NCI-H2029 (cell line): Measurements from ENCODE around the gene RUNX2.

ENCODE experiments used
- DNase-seq: peaks from one replicate; lab custom pipeline; 2025; lab: John Stamatoyannopoulos, UW

RUNX2 gene

DNA sequence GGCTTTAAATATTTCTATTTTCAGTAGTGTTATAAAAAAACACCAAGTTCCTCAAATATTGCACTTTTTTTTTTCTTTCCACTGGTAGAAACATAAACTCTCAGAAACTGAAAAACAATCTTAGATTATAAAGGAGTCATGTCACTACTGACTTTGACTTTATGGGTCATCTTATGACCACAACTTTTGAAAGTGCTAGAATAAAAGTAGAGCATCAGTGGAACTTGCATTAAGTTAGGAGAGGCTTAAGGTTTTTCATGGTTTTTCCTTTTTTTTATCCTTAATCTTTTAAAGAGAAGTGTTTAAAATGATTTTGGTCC is 106.2 kb downstream of the RUNX2 start:
- no peak for DNase-seq

DNA sequence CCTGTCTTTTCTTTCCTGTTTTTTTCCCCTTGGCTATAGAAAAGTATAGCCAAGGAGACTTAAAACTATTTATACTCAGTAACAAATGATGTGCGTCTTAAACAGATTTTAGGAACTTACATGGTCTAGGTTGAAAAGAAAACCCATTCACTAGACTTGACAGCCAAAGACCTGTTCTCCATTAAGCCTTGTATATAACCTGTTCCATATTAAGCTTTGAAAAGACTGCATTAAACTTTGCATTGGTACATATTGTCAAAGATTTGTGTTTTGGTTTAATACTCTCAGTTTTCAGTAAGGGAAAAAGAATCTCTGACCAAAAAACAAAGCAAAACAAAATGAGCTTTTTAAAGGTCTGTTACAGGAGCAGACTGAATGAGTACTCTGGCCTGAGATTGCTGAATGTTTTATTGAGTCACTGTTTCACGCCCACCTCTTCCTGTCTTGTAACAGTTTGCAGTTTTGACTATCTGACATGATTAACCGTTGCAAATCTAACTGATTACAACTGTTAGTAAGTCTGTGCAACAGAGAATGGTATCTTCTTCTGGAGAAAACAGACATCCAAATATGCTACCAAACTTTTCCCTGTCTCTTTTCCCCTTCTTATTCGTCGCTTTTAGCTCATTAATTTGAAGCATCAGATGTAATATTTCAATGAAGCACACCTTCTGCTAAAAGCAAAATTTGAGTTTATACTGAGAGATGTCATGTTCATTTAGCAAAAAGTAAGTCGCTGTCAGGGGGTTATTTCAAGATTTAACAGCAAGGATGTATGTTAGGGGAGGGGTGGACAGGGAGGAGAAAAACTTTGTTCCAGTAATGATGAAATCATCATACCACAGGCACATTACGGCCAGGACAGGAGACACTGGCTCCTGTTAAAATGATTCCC is 108.7 kb downstream of the RUNX2 start:
- DNase-seq, result no peak

DNA sequence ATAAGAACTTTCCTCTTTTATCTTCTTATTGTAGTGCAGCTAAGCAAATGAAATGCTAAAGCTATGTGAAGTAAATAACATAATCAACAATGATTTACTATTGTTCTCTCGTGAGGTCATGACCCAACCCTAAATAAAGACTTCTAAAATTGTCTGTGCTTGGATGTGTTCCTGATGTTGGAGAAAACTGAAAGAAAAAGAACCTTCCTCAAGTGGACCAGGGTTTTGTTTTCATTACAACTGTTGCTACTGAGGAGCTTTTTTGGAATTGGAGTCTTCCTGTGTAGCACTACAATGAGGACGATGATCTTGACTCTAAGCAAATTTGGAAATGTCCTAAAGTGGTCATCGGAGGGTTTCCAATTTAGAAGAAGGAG is 109.3 kb downstream of the RUNX2 start:
- DNase-seq, result no peak

DNA sequence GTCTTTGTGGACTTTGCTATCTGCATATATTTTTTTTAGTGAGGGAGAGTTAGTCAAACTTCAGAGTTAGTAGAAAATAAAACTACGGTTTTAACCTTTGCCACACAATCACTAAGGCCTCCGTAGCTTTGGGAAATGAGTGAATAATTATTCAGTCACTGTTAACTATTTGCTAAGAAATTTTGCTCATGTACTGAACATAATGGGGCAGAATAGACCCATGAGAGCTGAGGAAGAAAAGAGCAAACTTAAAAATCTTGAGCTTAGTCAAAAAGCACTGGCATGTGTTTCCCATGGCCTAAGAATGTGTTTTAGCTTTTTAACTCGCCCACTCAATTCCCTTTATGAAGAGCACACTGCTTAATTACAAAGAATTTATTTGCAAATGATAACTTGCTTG is 110.0 kb downstream of the RUNX2 start:
- DNase-seq, result no peak

DNA sequence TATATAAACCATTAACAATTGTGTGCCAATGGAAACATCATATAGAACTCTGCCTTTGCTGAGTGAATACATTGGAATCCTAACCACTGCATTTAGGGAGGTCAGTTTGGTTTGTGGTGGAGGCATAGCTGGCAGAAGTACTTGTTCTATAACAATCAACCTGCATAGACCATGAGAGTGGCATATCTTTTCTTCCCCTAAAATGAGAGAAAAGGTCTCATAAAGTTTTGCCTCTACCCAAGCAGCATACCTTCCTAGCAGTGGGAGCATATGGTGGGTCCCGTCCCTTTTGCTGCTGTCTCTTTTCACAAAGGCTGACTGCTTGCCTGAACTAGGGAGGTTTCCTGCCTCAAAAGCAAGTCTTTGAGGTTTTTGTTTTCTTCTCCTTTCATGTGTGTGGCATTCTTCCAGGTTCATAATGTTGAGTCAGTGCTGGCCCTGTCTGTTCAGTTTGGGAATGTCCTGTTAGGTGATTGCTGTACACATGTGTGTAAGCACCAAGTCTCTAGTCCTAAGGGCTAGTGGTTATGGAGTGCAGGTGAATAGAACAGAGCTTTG is 110.8 kb downstream of the RUNX2 start:
- no peak for DNase-seq

DNA sequence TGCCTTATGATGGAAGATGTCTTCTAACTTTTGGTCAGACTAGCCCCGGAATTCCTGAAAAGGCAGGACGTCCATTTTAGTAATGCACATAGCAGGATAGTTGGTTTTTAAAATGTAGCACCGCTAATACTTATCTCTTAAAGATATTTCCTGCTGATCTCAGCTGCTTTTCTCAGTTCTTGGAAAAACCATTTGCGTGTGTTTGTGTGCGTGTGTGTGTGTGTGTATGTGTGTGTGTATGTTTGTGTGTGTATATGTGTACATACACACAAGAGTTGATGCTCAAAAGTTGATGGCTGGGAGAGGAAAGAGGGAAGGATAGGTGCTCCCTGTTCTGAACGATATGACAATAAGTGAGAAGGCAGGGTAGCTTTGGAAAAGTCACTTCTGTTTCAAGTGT is 111.3 kb downstream of the RUNX2 start:
- DNase-seq, result no peak

DNA sequence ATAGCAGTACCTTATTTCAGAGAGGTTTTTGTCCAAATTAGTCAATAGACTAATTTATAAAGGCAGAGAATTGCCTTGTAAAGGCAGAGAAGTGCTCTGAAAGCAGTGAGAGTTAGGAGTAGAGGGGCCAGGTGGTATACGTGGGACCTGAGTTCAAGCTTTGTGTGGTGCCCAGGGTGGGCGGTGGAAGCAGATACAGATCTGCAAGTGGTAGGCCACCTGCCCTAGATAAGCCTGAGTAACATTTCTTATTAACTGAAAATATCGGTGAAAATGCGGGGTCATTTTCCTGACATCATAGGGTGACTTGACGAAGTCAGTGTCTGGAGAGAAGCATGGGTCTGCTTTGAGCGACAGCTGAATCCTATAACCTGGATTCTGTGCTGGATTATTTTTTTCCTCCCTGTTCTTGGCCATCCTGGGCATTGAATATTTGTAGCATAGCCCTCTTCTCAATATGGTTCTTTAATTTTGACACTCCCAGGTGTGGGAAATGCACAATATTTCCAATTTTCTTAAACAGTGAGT is 111.8 kb downstream of the RUNX2 start:
- DNase-seq, result no peak

DNA sequence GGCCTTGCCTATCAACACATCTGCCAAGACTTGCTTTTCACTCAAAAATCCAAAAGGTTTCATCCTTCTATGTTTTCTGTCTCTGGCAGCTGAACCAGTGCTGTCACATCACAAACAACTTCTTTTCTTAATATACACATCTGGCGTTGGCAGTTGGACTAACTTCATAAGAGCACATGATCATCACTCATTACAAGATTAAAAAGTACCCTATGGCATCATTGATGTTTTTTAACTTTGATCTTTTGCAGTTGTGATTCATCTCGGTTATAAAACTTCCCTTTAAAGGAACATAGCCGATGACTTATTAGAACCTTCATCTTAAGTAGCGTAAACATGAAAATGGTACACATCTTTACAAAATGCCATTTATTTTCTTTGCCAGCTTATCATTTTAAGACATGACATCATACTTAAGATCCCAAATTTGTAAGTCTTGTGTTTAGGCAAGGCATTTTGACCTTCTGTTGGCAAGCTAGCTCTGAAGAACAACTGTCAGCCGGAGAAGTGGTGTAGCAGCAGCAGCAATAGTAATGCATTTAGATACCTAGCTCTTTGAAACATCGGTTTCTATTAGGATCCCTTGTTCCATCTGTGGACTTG is 113.8 kb downstream of the RUNX2 start:
- DNase-seq, result no peak

DNA sequence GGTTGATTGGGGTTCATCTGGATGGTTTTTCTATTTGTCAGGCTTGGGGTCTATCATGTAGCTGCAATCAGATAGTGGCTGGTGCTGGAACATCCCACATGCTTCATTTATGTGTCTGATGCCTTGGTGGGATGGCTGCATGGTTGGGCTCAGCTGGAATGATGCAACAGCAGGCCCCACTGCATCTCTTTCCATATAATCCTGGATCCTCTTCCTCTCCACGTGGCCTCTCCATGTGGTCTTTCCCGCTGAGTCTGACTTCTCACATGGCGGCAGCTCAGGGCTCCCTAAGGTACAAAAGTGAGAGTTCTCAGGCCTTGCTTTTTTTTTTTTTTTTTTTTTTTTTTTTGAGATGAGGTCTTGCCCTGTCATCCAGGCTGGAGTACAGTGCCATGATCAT is 114.6 kb downstream of the RUNX2 start:
- no peak for DNase-seq

DNA sequence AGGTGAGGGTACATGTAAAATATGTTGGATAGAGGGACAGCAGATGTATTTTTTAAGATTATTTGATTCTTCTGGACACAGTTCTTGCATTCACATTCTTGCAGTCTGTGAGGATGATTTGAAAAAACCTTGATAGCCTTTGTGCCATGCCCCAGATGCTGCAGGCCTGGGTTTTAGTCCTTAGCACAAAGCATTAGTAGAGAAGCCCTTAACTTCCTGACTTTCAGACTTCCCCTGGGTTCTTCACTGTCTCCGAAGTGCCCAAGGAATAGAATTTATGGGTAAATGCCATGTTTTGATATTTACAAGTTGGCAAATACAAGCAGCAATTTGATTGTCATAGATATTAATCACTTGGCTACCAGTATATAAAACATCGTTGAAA is 117.2 kb downstream of the RUNX2 start:
- no peak for DNase-seq

DNA sequence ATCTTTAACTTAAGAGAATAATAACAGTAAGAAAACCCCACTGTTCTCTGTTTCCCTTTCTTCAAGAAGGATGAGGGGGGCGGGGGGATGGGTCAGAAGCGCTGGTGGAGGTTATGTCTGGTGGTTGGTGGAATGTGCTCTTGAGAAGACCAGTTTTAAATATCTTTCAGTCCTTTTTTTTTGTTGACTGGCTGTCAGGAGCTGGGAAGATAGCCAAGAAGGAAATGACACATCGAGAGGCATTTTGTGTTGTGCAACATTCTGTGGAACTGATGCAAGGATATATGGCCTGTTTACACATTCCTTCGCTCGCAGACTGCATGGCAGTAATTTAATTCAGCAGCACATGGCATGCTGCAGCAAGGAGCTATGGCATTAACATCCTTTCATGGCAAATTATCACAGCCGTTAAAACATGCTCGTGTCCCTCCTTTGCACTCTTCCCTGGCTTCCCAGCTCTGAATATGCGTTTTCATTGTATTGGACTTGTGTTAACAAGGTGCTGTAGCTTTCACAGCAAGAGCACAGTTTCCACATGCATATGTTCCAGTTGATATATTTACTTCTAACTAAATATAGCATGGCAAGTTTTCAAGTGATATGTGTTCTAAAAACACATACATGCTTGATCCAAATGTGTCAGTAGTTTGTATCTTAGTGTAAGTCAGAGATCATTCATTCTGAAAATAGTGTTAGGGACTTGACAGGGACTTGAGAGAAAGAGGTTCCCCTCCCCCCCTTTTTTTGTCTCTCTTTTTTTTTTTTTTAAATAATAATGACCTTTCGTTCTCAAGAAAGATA is 117.8 kb downstream of the RUNX2 start:
- peak; percentile 93 for DNase-seq

DNA sequence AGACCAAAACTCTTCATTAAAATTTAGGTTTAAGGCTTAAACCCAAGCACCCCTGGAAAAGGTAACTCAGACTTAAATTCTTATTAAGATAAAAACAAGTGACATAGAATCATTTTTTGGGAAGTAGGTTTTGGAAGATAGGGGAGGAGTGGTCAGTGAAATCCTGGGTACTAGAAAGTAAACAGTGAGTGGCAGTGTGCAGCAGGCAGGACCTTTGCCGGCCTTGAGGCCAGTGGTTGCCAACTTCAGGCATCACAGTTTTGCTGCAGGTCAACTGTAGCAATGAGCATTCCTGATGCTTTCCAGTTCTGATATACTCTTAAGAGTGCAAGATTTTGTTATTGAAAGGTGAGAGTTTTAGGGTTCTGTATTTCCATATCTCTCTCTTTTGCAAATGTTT is 118.9 kb downstream of the RUNX2 start:
- DNase-seq, result no peak

DNA sequence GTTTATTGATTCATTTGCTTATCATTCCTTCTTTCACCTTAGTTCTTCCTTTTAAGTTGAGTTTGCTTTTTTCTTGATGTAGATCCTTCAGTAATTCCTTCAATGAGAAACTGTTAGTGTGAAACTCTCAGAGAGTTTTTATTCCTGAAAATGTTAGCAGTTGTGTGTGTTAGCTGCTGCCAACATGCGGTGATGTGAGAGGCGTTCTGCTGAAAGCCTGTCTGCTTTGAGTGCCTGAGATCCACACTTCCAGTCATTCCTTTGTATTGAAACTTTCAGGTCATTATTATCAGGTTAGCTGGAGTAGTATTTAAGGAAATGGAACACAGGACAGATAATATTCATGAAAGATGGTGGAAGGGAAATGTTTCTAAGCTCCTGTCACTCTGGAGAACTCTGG is 119.6 kb downstream of the RUNX2 start:
- DNase-seq, result no peak

DNA sequence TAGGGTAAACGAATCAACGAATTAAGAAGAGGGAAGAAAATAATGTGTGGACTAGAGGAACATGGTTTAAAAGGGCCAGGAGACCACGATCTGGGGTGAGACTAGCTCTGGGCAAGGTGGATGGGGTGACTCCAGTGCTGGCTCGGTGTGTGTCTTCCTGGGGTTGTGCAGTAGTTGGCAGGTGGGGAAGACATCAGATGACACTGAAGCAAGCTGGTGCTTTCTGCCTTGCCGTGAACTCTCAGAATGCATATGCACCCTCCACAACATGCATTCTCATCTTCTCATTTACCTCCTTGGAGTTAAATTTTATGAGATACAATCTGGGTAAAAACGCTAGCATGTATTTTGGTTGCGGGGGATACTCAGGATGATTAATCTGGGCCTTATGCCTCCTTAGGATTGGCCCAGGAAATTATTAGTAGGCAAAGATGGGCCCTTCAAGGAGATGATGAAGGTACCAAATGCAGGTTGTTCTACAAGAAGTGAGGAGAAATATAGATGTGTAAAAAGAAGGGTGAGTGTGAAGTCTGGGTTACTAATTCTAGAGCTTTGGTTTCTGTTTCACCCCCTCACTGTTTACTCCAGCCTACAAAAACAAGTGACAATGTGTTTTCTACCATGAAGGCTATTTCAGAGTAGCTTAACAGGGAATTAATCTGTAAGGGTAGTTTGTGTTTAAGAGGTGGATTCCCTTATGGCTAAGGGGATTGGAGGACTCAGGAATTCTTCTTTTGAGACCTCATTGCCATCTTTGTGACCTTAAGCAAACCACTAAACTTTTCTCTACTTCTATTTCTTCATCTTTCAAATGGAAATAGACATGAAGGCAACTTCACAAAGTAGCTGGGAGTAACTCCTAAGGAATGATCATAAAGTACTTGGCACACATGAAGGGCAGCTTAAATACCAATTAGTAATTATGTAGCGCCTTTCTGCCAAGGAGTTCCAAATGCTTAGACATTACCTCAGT is 120.6 kb downstream of the RUNX2 start:
- no peak for DNase-seq

DNA sequence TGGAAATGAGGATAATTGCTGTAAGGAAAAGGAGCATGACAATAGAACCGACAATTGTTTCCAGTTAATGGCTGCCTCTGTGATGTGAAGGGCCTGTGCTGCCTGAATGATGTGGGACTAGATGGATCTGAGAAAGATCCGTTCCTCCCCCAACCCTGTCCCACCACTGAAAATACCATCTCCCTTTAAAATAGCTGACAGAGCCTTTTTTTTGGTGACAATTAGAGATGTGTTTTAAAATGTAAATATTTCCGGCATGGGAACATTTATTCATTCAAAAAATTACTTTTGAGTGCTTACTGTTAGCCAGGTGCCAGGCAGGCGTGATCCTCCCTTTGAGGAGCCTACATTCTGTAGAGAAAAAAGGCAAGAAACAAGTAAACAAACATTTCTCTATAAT is 122.0 kb downstream of the RUNX2 start:
- DNase-seq, result no peak

DNA sequence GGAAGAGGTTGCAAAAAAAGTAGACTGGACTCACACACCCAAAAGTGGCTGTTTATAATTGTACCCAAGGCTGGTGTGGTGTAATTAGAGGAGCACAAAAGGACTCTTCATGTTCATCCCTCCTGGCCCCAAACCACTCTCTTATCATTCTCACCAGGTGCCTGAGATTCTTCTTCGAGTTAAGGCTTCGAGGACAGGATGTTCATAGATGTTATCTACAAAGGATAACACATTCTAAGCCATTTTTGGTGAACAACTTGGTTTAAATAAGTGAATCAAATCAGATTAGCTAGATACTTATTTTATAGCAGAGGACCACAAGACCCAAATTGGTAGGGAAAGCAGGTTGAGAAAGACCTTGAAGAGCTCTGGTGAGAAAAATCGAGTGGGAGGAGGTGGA is 122.7 kb downstream of the RUNX2 start:
- no peak for DNase-seq

DNA sequence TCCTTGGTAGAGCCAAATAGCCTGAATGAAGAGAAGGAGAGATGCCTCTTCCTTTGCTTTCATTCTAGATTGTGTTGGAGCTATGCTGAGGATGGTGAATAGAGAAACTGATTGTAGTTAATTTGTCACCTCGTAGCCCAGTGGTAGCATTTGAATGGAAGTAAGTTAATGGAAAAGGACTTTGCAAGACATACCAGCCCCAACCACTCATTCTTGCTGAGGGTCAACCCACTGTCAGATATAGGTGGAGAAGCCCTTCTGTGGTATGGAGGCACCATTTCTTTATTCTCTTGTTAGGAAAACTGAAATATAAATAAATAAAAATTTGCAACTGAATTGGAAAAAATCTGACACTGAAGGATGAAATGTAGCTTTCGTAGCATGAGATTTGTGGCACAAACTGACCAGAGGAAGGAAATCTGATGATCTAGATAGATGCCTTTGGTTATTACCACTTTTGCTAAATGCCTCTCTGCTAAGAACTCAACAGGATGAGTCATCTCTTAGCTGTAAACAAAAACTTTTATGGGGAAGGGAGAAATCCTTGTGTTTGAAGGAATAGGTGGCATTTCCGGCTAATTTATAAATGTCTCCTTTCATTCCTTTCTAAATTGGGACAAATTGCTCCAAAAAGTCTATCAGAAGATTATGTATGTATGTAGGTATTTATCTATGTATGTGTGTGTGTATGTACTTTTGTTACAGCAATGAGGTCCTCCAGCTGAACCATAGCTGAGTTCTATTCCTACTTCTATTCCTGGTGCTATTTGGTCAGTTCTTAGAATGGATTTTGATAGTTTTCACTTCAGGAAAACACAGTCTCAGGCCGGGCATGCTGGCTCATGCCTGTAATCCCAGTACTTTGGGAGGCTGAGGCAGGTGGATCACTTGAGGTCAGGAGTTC is 126.1 kb downstream of the RUNX2 start:
- DNase-seq, result no peak

DNA sequence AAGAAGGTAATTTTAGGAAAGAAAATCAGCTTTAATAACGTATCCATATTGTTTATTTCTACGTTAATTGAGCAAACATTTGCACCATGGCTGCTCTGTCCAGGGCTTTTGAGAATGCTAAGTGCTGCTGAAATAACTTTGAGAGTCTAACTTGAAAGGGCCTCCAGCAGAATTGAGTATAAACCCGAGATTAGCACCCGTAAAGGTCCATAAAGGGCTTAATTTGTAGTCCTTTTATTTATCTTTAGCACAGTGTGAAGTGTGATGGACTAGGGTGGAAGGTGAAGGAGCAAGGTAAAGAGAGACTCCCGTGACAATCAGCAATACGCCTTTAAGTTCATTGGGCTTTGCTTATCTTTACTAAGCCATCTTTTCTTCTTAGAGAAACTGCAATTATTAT is 127.3 kb downstream of the RUNX2 start:
- no peak for DNase-seq

DNA sequence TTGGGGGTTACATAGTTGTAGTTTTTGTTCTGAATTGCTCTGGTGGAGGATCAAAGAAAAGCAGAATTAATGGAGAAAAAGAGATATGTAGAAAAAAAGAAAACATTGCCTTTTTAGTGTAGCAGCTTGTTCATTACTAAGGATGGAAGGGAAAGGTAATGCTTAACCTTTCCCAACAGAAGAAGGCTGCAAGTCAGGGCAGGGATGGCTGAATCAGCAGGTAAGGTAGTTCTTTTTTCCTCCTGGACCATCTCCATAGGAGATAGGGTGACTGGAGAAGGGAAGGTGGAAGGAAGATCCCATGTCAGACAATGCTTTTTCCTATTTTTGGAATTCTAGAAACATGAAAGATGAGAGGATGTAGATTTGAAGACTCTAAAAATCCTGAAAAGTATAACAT is 129.0 kb downstream of the RUNX2 start:
- DNase-seq, result no peak

DNA sequence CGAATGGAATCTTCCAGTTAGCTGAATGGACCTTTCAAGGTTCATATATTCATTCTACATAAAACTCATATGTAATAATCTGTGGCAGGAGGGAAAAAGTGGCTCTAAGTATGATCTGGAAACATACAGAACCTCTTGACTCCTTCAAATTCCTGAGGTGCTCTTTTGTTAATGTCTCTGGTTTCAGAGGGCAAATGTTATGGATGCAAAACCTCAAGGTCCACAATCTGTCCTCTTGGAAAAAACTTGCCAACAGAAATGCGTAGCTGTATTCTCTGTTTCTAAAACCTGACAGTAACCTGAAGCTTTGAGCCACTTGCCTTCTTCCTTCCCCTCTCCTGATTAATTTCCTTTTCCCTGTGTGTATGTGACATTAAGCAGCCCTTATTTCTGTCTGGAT is 130.5 kb downstream of the RUNX2 start:
- no peak for DNase-seq
